ENCODE measurements around the gene HBE1. TPM values are rescaled to one million over a fixed set of nuclear protein-coding genes. Genes with fewer than 3 reads are reported as not detected.

HBE1 gene
- total and polyA plus RNA-seq, 9 of the 15 experiments (the other 6 are each of a cell fraction or from before 2014, with no cell fraction given), result 612 to 10,250 (median 2,181) TPM

DNA sequence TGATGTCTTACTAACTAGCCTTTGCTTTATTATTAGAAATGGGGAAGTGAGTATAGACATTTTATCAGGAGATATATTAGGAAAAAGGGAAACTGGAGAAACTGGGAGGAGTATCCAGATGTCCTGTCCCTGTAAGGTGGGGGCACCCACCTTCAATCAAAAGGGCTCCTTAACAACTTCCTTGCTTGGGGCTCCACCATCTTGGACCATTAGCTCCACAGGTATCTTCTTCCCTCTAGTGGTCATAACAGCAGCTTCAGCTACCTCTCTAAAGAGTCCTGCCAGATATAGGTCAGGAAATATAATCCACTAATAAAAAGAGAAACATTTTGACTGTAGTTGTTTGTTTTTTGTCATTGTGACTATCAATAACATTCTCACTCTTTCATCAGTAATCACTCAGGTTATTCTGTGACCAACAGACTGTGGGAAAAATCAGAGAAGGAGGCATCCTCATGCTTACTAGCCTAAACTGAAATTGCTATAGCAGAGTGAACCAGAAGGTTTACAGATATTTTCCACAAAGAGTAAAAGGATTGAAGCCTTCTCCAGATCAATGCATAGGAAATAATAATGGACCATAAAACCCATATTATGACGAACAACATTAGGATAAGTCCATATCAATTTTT lies 21.6 kb upstream of the HBE1 start (continued):
- TF ChIP-seq IFI16 (CRISPR knock-in tag; IDR thresholded peaks at IDR 0.05) (no peak), SPI1 (IDR thresholded peaks at IDR 0.05; ENCODE audit: borderline replicate concordance, low read depth, low read length) (peak; percentile 61), U2AF1 (optimal IDR thresholded peaks at IDR 0.05; ENCODE audit: low read depth, low read length) (no peak), NR1H2 (CRISPR knock-in tag; IDR thresholded peaks at IDR 0.05) (no peak), ZNF239 (CRISPR knock-in tag; IDR thresholded peaks at IDR 0.05) (no peak), GATA2 (CRISPR knock-in tag; IDR thresholded peaks at IDR 0.05) (no peak), PCBP1 (IDR thresholded peaks at IDR 0.05; ENCODE audit: low read depth, low read length, poor library complexity, severe bottlenecking) (no peak), RUNX1 (IDR thresholded peaks at IDR 0.05; ENCODE audit: low read depth) (no peak), LARP7 (IDR thresholded peaks at IDR 0.05) (no peak)
- TF ChIP-seq, protein P1, sequence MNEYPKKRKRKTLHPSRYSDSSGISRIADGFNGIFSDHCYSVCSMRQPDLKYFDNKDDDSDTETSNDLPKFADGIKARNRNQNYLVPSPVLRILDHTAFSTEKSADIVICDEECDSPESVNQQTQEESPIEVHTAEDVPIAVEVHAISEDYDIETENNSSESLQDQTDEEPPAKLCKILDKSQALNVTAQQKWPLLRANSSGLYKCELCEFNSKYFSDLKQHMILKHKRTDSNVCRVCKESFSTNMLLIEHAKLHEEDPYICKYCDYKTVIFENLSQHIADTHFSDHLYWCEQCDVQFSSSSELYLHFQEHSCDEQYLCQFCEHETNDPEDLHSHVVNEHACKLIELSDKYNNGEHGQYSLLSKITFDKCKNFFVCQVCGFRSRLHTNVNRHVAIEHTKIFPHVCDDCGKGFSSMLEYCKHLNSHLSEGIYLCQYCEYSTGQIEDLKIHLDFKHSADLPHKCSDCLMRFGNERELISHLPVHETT (CRISPR knock-in tag; conservative IDR thresholded peaks at IDR 0.05 in 1 of 2, IDR thresholded peaks at IDR 0.05 in 1 of 2), result peak in 1 of 2 experiments; percentile 34; a peak in 1 of 4 replicates
- TF ChIP-seq, protein P2, sequence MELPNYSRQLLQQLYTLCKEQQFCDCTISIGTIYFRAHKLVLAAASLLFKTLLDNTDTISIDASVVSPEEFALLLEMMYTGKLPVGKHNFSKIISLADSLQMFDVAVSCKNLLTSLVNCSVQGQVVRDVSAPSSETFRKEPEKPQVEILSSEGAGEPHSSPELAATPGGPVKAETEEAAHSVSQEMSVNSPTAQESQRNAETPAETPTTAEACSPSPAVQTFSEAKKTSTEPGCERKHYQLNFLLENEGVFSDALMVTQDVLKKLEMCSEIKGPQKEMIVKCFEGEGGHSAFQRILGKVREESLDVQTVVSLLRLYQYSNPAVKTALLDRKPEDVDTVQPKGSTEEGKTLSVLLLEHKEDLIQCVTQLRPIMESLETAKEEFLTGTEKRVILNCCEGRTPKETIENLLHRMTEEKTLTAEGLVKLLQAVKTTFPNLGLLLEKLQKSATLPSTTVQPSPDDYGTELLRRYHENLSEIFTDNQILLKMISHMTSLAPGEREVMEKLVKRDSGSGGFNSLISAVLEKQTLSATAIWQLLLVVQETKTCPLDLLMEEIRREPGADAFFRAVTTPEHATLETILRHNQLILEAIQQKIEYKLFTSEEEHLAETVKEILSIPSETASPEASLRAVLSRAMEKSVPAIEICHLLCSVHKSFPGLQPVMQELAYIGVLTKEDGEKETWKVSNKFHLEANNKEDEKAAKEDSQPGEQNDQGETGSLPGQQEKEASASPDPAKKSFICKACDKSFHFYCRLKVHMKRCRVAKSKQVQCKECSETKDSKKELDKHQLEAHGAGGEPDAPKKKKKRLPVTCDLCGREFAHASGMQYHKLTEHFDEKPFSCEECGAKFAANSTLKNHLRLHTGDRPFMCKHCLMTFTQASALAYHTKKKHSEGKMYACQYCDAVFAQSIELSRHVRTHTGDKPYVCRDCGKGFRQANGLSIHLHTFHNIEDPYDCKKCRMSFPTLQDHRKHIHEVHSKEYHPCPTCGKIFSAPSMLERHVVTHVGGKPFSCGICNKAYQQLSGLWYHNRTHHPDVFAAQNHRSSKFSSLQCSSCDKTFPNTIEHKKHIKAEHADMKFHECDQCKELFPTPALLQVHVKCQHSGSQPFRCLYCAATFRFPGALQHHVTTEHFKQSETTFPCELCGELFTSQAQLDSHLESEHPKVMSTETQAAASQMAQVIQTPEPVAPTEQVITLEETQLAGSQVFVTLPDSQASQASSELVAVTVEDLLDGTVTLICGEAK (IDR thresholded peaks at IDR 0.05), result no peak
- TF ChIP-seq, protein P2 (CRISPR knock-in tag; IDR thresholded peaks at IDR 0.05), result no peak
- TF ChIP-seq, protein P3, sequence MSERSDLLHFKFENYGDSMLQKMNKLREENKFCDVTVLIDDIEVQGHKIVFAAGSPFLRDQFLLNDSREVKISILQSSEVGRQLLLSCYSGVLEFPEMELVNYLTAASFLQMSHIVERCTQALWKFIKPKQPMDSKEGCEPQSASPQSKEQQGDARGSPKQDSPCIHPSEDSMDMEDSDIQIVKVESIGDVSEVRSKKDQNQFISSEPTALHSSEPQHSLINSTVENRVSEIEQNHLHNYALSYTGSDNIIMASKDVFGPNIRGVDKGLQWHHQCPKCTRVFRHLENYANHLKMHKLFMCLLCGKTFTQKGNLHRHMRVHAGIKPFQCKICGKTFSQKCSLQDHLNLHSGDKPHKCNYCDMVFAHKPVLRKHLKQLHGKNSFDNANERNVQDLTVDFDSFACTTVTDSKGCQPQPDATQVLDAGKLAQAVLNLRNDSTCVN (CRISPR knock-in tag; IDR thresholded peaks at IDR 0.05), result no peak
- TF ChIP-seq, protein P4, sequence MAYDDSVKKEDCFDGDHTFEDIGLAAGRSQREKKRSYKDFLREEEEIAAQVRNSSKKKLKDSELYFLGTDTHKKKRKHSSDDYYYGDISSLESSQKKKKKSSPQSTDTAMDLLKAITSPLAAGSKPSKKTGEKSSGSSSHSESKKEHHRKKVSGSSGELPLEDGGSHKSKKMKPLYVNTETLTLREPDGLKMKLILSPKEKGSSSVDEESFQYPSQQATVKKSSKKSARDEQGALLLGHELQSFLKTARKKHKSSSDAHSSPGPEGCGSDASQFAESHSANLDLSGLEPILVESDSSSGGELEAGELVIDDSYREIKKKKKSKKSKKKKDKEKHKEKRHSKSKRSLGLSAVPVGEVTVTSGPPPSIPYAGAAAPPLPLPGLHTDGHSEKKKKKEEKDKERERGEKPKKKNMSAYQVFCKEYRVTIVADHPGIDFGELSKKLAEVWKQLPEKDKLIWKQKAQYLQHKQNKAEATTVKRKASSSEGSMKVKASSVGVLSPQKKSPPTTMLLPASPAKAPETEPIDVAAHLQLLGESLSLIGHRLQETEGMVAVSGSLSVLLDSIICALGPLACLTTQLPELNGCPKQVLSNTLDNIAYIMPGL (CRISPR knock-in tag; IDR thresholded peaks at IDR 0.05), result no peak

Measured in K562 (cell line).